ENCODE results near the gene NRL.

The NRL gene

GRCh38 chr14:24126939-24127338 is 12.2 kb upstream of the NRL start:
- in situ Hi-C loops (cut with MboI; ENCODE audit: low pct_unique_long_range_greater_than_20kb, low sequenced_read_pairs, unreplicated experiment) = no loop called here
- TF ChIP-seq, protein P1, sequence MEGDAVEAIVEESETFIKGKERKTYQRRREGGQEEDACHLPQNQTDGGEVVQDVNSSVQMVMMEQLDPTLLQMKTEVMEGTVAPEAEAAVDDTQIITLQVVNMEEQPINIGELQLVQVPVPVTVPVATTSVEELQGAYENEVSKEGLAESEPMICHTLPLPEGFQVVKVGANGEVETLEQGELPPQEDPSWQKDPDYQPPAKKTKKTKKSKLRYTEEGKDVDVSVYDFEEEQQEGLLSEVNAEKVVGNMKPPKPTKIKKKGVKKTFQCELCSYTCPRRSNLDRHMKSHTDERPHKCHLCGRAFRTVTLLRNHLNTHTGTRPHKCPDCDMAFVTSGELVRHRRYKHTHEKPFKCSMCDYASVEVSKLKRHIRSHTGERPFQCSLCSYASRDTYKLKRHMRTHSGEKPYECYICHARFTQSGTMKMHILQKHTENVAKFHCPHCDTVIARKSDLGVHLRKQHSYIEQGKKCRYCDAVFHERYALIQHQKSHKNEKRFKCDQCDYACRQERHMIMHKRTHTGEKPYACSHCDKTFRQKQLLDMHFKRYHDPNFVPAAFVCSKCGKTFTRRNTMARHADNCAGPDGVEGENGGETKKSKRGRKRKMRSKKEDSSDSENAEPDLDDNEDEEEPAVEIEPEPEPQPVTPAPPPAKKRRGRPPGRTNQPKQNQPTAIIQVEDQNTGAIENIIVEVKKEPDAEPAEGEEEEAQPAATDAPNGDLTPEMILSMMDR (IDR thresholded peaks at IDR 0.05; ENCODE audit: extremely low read depth, insufficient read depth, missing control alignments) = no peak
- no peak for DNase-seq (ENCODE audit: low spot score)

- DNase-seq (ENCODE audit: low spot score) = no peak
- TF ChIP-seq, protein P1 (IDR thresholded peaks at IDR 0.05; ENCODE audit: extremely low read depth, insufficient read depth, missing control alignments) = no peak
- in situ Hi-C loops (cut with MboI; ENCODE audit: low pct_unique_long_range_greater_than_20kb, low sequenced_read_pairs, unreplicated experiment) = no loop called here
Observed at GRCh38 chr14:24123424-24124417, 9.0 kb upstream of the NRL start.

DNA sequence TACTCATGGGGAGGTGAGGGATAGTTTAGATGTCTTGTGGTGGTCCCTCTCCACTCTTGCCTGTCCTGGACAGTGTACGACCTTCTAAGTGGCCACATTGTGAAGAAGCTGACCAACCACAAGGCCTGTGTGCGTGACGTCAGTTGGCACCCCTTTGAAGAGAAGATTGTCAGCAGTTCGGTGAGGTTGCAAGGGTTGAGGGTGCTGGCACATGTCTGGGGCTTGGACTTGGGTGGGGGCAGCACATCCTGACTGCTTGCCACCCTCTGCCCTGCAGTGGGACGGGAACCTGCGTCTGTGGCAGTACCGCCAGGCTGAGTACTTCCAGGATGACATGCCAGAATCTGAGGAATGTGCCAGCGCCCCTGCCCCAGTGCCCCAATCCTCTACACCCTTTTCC is 8.1 kb upstream of the NRL start:
- in situ Hi-C loops (cut with MboI; ENCODE audit: low pct_unique_long_range_greater_than_20kb, low sequenced_read_pairs, unreplicated experiment) = no loop called here

GRCh38 chr14:24122416-24122815 is 7.7 kb upstream of the NRL start:
- in situ Hi-C loops (cut with MboI; ENCODE audit: low pct_unique_long_range_greater_than_20kb, low sequenced_read_pairs, unreplicated experiment) = no loop called here
- TF ChIP-seq, protein P1 (IDR thresholded peaks at IDR 0.05; ENCODE audit: extremely low read depth, insufficient read depth, missing control alignments) = no peak
- DNase-seq (ENCODE audit: low spot score) = no peak

More for the DNA sequence above, 8.1 kb upstream of the NRL start:
- DNase-seq (ENCODE audit: low spot score) = no peak
- TF ChIP-seq, protein P1 (IDR thresholded peaks at IDR 0.05; ENCODE audit: extremely low read depth, insufficient read depth, missing control alignments) = no peak

- in situ Hi-C loops (cut with MboI; ENCODE audit: low pct_unique_long_range_greater_than_20kb, low sequenced_read_pairs, unreplicated experiment) = no loop called here
- no peak for DNase-seq (ENCODE audit: low spot score)
- TF ChIP-seq, protein P1 (IDR thresholded peaks at IDR 0.05; ENCODE audit: extremely low read depth, insufficient read depth, missing control alignments) = no peak
Observed at GRCh38 chr14:24121210-24121609, 6.5 kb upstream of the NRL start.

- in situ Hi-C loops (cut with MboI; ENCODE audit: low pct_unique_long_range_greater_than_20kb, low sequenced_read_pairs, unreplicated experiment) = no loop called here
- TF ChIP-seq, protein P1 (IDR thresholded peaks at IDR 0.05; ENCODE audit: extremely low read depth, insufficient read depth, missing control alignments) = no peak
- no peak for DNase-seq (ENCODE audit: low spot score)
Observed at GRCh38 chr14:24119691-24120090, 4.9 kb upstream of the NRL start.

All from GM13977 (cell line).